Fibroblast of lung (primary cell): ENCODE results near the gene CDH7. TPM values are rescaled to one million over a fixed set of nuclear protein-coding genes. Genes with fewer than 3 reads are reported as not detected.

Experiments
- DNase-seq, 2 donors: peaks; one replicate each; pipeline versions ENCODE4 v3.0.0 to v3.0.0-alpha.2; 2010; ENCODE audit warnings: low read depth in 2 of 2
- H2AFZ ChIP-seq: 2 replicates; pipeline ENCODE4 v1.5.1; 2012; ENCODE audit warnings: low read length, control low read depth, inconsistent platforms
- H3K27ac ChIP-seq: 2 replicates; pipeline ENCODE4 v1.5.1; 2011; ENCODE audit warnings: low read length, control low read depth; ENCODE audit not compliant: insufficient read depth
- H3K27me3 ChIP-seq: 2 replicates; pipeline ENCODE4 v1.5.1; 2011; ENCODE audit warnings: mild to moderate bottlenecking, low read length; ENCODE audit not compliant: control insufficient read depth, insufficient read depth
- H3K36me3 ChIP-seq: 2 replicates; pipeline ENCODE4 v1.5.1; 2011; ENCODE audit warnings: low read length; ENCODE audit not compliant: control insufficient read depth, insufficient read depth
- H3K4me1 ChIP-seq: 2 replicates; pipeline ENCODE4 v1.5.1; 2011; ENCODE audit warnings: low read length; ENCODE audit not compliant: control insufficient read depth, insufficient read depth; ENCODE audit errors: extremely low read depth
- H3K4me2 ChIP-seq: 2 replicates; pipeline ENCODE4 v1.5.1; 2011; ENCODE audit warnings: low read length, control low read depth; ENCODE audit not compliant: insufficient read depth; ENCODE audit errors: extremely low read depth
- H3K4me3 ChIP-seq, 4 experiments: fragments of 200-600 bp in 1 of 4; sonication (generic) in 1 of 4; replicated peaks in 1 of 4; 2 replicates each; pipeline ENCODE4 v1.5.1; 2011 to 2016; ENCODE audit warnings: low read length in 4 of 4, low read depth in 3 of 4, mild to moderate bottlenecking in 3 of 4, control low read depth in 2 of 4, inconsistent platforms in 1 of 4, mixed read lengths in 1 of 4; ENCODE audit not compliant: insufficient read depth in 1 of 4; ENCODE audit errors: control extremely low read depth in 1 of 4
- H3K79me2 ChIP-seq: 2 replicates; pipeline ENCODE4 v1.5.1; 2012; ENCODE audit warnings: mild to moderate bottlenecking, low read length, inconsistent platforms; ENCODE audit not compliant: control insufficient read depth, insufficient read depth
- H3K9ac ChIP-seq: 2 replicates; pipeline ENCODE4 v1.5.1; 2011; ENCODE audit warnings: mild to moderate bottlenecking, low read length, control low read depth; ENCODE audit not compliant: insufficient read depth
- H3K9me3 ChIP-seq: 2 replicates; pipeline ENCODE4 v1.5.1; 2012; ENCODE audit warnings: low read depth, low read length; ENCODE audit not compliant: control insufficient read depth, insufficient read depth
- H4K20me1 ChIP-seq: 2 replicates; pipeline ENCODE4 v1.5.1; 2011; ENCODE audit warnings: low read length; ENCODE audit not compliant: control insufficient read depth, insufficient read depth; ENCODE audit errors: extremely low read depth
- CTCF ChIP-seq, 2 donors: IDR thresholded peaks in 1 of 2; conservative IDR thresholded peaks in 1 of 2; 1 replicate in 1 of 2; 2 replicates in 1 of 2; pipeline ENCODE4 v1.5.1; 2011 to 2012; ENCODE audit warnings: low read length in 2 of 2, control low read depth in 1 of 2, inconsistent platforms in 1 of 2, low read depth in 1 of 2, mild to moderate bottlenecking in 1 of 2
- EZH2 ChIP-seq: IDR thresholded peaks from 2 replicates; pipeline ENCODE4 v1.5.1; 2012; ENCODE audit warnings: low read length, control low read depth, mild to moderate bottlenecking; ENCODE audit errors: missing control alignments
- polyA plus RNA-seq, 2 donors: library from polyadenylated mRNA; depleted of rRNA in 1 of 2; stranded (reverse) in 1 of 2; unstranded in 1 of 2; fragments of >200 nt; gene quantifications; 2 replicates each; pipeline ENCODE4 v1.2.1, GENCODE V29; 2011 to 2012; ENCODE audit warnings: missing spikeins in 1 of 2
- total RNA-seq: library from RNA; depleted of rRNA; stranded (reverse); fragments of >200 nt; gene quantifications from 2 replicates; pipeline ENCODE4 v1.2.1, GENCODE V29; 2014

CDH7 gene
- total and polyA plus RNA-seq, 2 donors (not counting 1 experiment from before 2014, with no cell fraction given), result not detected

- Histone ChIP-seq H3K27ac (no peak overlapping the region), H2AFZ (no peak overlapping the region), H3K79me2 (no peaks in the 10 kb centered on the region), H3K9ac (no peak overlapping the region), H4K20me1 (no peaks in the 10 kb centered on the region), H3K36me3 (no peaks in the 10 kb centered on the region), H3K27me3 (no peaks in the 10 kb centered on the region), H3K9me3 (no peaks in the 10 kb centered on the region), H3K4me2 (no peak overlapping the region), H3K4me1 (no peaks in the 10 kb centered on the region), H3K4me3 (no peak overlapping the region)
- TF ChIP-seq EZH2, result no peak
- no peak for TF ChIP-seq CTCF (conservative IDR thresholded peaks at IDR 0.05 in 1 of 2, IDR thresholded peaks at IDR 0.05 in 1 of 2; ENCODE audit: low read depth in 1 of 2, low read length in 2 of 2)
- no peak for DNase-seq
These were observed 18.8 kb downstream of the CDH7 start for GRCh38 chr18:65769652-65770051.

GRCh38 chr18:65786474-65786873 lies 35.7 kb downstream of the CDH7 start:
- H3K9ac ChIP-seq, result no peak overlapping the region
- no peak overlapping the region for H3K27ac ChIP-seq
- no peaks in the 10 kb centered on the region for H3K36me3 ChIP-seq
- TF ChIP-seq EZH2 (no peak), CTCF (conservative IDR thresholded peaks at IDR 0.05 in 1 of 2, IDR thresholded peaks at IDR 0.05 in 1 of 2; ENCODE audit: low read depth in 1 of 2, low read length in 2 of 2) (no peak)
- no peak for DNase-seq
- H3K27me3 ChIP-seq, result no peaks in the 10 kb centered on the region
- no peak overlapping the region for H2AFZ ChIP-seq
- H3K4me3 ChIP-seq, result no peak overlapping the region
- no peak overlapping the region for H3K4me2 ChIP-seq
- H3K79me2 ChIP-seq, result no peaks in the 10 kb centered on the region
- H3K4me1 ChIP-seq, result no peaks in the 10 kb centered on the region
- H4K20me1 ChIP-seq, result no peaks in the 10 kb centered on the region
- H3K9me3 ChIP-seq, result no peaks in the 10 kb centered on the region

- H2AFZ ChIP-seq, result no peak overlapping the region
- H3K9me3 ChIP-seq, result no peaks in the 10 kb centered on the region
- TF ChIP-seq CTCF (conservative IDR thresholded peaks at IDR 0.05 in 1 of 2, IDR thresholded peaks at IDR 0.05 in 1 of 2; ENCODE audit: low read depth in 1 of 2, low read length in 2 of 2), result no peak
- TF ChIP-seq EZH2, result no peak
- H3K4me1 ChIP-seq, result no peaks in the 10 kb centered on the region
- no peaks in the 10 kb centered on the region for H3K27me3 ChIP-seq
- no peak overlapping the region for H3K4me2 ChIP-seq
- no peak overlapping the region for H3K4me3 ChIP-seq
- no peak for DNase-seq
- H3K79me2 ChIP-seq, result no peaks in the 10 kb centered on the region
- no peaks in the 10 kb centered on the region for H3K36me3 ChIP-seq
- H3K9ac ChIP-seq, result no peak overlapping the region
- H4K20me1 ChIP-seq, result no peaks in the 10 kb centered on the region
- no peak overlapping the region for H3K27ac ChIP-seq
These were observed 37.6 kb downstream of the CDH7 start for GRCh38 chr18:65788373-65788772.
